Trophoblast cell (in vitro differentiated cells and primary cell): ENCODE results near the gene ACHE.
"Not testable (repeated sequence)": the region's sequence is repeated elsewhere in the genome, so short reads cannot be mapped to it uniquely, and the experiment has no call there.

ENCODE experiments used
- DNase-seq, 2 donors: peaks; one replicate each; pipeline ENCODE4 v3.0.0-alpha.2; 2016
- H2AFZ ChIP-seq: 2 replicates; pipeline ENCODE4 v1.6.1; 2013; ENCODE audit warnings: low read length, moderate library complexity, mild to moderate bottlenecking; ENCODE audit not compliant: insufficient read depth, poor library complexity
- H2AK5ac ChIP-seq: 2 replicates; pipeline ENCODE4 v1.6.1; 2013; ENCODE audit warnings: mild to moderate bottlenecking, low read length
- H2BK120ac ChIP-seq: 2 replicates; pipeline ENCODE4 v1.6.1; 2013; ENCODE audit warnings: low read length, mild to moderate bottlenecking, moderate library complexity; ENCODE audit not compliant: insufficient read depth, poor library complexity
- H2BK12ac ChIP-seq: 2 replicates; pipeline ENCODE4 v1.6.1; 2013; ENCODE audit warnings: mild to moderate bottlenecking, low read length, moderate library complexity
- H2BK5ac ChIP-seq: 2 replicates; pipeline ENCODE4 v1.6.1; 2013; ENCODE audit warnings: low read length, low read depth, moderate library complexity, mild to moderate bottlenecking; ENCODE audit not compliant: poor library complexity
- H3K14ac ChIP-seq: 2 replicates; pipeline ENCODE4 v1.6.1; 2013; ENCODE audit warnings: mild to moderate bottlenecking, low read length
- H3K18ac ChIP-seq: 2 replicates; pipeline ENCODE4 v1.6.1; 2013; ENCODE audit warnings: mild to moderate bottlenecking, low read length
- H3K23ac ChIP-seq: 2 replicates; pipeline ENCODE4 v1.6.1; 2013; ENCODE audit warnings: low read length
- H3K27ac ChIP-seq: 2 replicates; pipeline ENCODE4 v1.5.1; 2013; ENCODE audit warnings: low read depth, mild to moderate bottlenecking, inconsistent platforms, low read length, moderate library complexity
- H3K27me3 ChIP-seq: 2 replicates; pipeline ENCODE4 v1.6.1; 2013; ENCODE audit warnings: inconsistent platforms, mild to moderate bottlenecking, low read length, moderate library complexity; ENCODE audit not compliant: insufficient read depth
- H3K36me3 ChIP-seq, 2 experiments: 1 replicate in 1 of 2; 2 replicates in 1 of 2; pipeline ENCODE4 v1.6.1; 2013; ENCODE audit warnings: low read length in 2 of 2, mild to moderate bottlenecking in 2 of 2, moderate library complexity in 1 of 2; ENCODE audit not compliant: insufficient read depth in 2 of 2, control insufficient read depth in 1 of 2
- H3K4ac ChIP-seq: 2 replicates; pipeline ENCODE4 v1.6.1; 2013; ENCODE audit warnings: low read depth, mild to moderate bottlenecking, low read length, moderate library complexity
- H3K4me1 ChIP-seq, 2 experiments: 1 replicate in 1 of 2; 2 replicates in 1 of 2; pipeline ENCODE4 v1.6.1; 2013; ENCODE audit warnings: low read length in 2 of 2, mild to moderate bottlenecking in 2 of 2, moderate library complexity in 1 of 2; ENCODE audit not compliant: insufficient read depth in 2 of 2, control insufficient read depth in 1 of 2
- H3K4me2 ChIP-seq: 2 replicates; pipeline ENCODE4 v1.6.1; 2013; ENCODE audit warnings: inconsistent platforms, mild to moderate bottlenecking, low read length, moderate library complexity
- H3K4me3 ChIP-seq: 2 replicates; pipeline ENCODE4 v1.5.1; 2013; ENCODE audit warnings: mild to moderate bottlenecking, low read depth, low read length, inconsistent platforms
- H3K79me1 ChIP-seq: one replicate; pipeline ENCODE4 v1.6.1; 2013; ENCODE audit warnings: low read length
- H3K79me2 ChIP-seq: 2 replicates; pipeline ENCODE4 v1.6.1; 2013; ENCODE audit warnings: low read length, mild to moderate bottlenecking; ENCODE audit not compliant: control insufficient read depth, insufficient read depth, poor library complexity
- H3K9ac ChIP-seq: 2 replicates; pipeline ENCODE4 v1.6.1; 2013; ENCODE audit warnings: mild to moderate bottlenecking, low read length
- H3K9me3 ChIP-seq: 2 replicates; pipeline ENCODE4 v1.6.1; 2013; ENCODE audit warnings: low read depth, mild to moderate bottlenecking, control low read depth, inconsistent platforms, low read length; ENCODE audit not compliant: insufficient read depth
- H4K12ac ChIP-seq: 2 replicates; pipeline ENCODE4 v1.6.1; 2013; ENCODE audit warnings: low read depth, mild to moderate bottlenecking, low read length, moderate library complexity
- H4K8ac ChIP-seq: 2 replicates; pipeline ENCODE4 v1.6.1; 2013; ENCODE audit warnings: low read depth, mild to moderate bottlenecking, low read length, moderate library complexity
- H4K91ac ChIP-seq: one replicate; pipeline ENCODE4 v1.6.1; 2013; ENCODE audit warnings: low read depth, mild to moderate bottlenecking, low read length, moderate library complexity
- WGBS: extraction: QIAGEN DNeasy Blood & Tissue Kit; methylation state at CpG from one replicate; pipeline ENCODE4 v1.1.7; 2013; ENCODE audit warnings: missing lambda C conversion rate; ENCODE audit not compliant: insufficient read length, insufficient coverage; ENCODE audit errors: extremely low coverage; 5-methylcytosine and 5-hydroxymethylcytosine counted together

The ACHE gene

GRCh38 chr7:100914879-100915447 lies 19.3 kb upstream of the ACHE start:
- no peak overlapping the region for H3K4me3 ChIP-seq
- no peak overlapping the region for H3K14ac ChIP-seq
- H4K12ac ChIP-seq: no peak overlapping the region
- H2BK12ac ChIP-seq: no peak overlapping the region
- no peak overlapping the region for H3K4ac ChIP-seq
- no peak overlapping the region for H3K4me2 ChIP-seq
- no CpG with 5 or more reads among the region's 8 CpGs for WGBS
- H3K79me1 ChIP-seq: no peaks in the 10 kb centered on the region
- no peak overlapping the region for H2BK120ac ChIP-seq
- no peak overlapping the region for H4K8ac ChIP-seq
- no peak overlapping the region for H3K9ac ChIP-seq
- no peak overlapping the region for H3K23ac ChIP-seq
- no peaks in the 10 kb centered on the region for H3K27me3 ChIP-seq
- no peak overlapping the region for H2BK5ac ChIP-seq
- H3K4me1 ChIP-seq: peaks cover 0 to 8% of the 10 kb centered on the region in 2 experiments
- DNase-seq: no peak
- no peak overlapping the region for H3K18ac ChIP-seq
- H3K9me3 ChIP-seq: peaks cover 3% of the 10 kb centered on the region
- no peaks in the 10 kb centered on the region for H3K79me2 ChIP-seq
- no peak overlapping the region for H2AFZ ChIP-seq
- no peak overlapping the region for H2AK5ac ChIP-seq
- no peak overlapping the region for H4K91ac ChIP-seq
- H3K36me3 ChIP-seq: no peaks in the 10 kb centered on the region
- H3K27ac ChIP-seq: no peak overlapping the region

- no peak overlapping the region for H2BK5ac ChIP-seq
- H3K4me3 ChIP-seq: no peak overlapping the region
- no peaks in the 10 kb centered on the region for H3K79me2 ChIP-seq
- no peak overlapping the region for H2AFZ ChIP-seq
- no peak overlapping the region for H4K8ac ChIP-seq
- H2BK12ac ChIP-seq: no peak overlapping the region
- H3K27me3 ChIP-seq: no peaks in the 10 kb centered on the region
- H4K12ac ChIP-seq: no peak overlapping the region
- no peak overlapping the region for H3K27ac ChIP-seq
- no peak overlapping the region for H3K9ac ChIP-seq
- DNase-seq: no peak
- no peak overlapping the region for H3K14ac ChIP-seq
- no peak overlapping the region for H2BK120ac ChIP-seq
- H3K23ac ChIP-seq: no peak overlapping the region
- no peaks in the 10 kb centered on the region for H3K79me1 ChIP-seq
- H3K9me3 ChIP-seq: peaks cover 3% of the 10 kb centered on the region
- no peak overlapping the region for H3K4me2 ChIP-seq
- no CpG with 5 or more reads among the region's 15 CpGs for WGBS
- H3K4me1 ChIP-seq: peaks cover 0 to 8% of the 10 kb centered on the region in 2 experiments
- no peaks in the 10 kb centered on the region for H3K36me3 ChIP-seq
- H2AK5ac ChIP-seq: no peak overlapping the region
- no peak overlapping the region for H4K91ac ChIP-seq
- no peak overlapping the region for H3K18ac ChIP-seq
- H3K4ac ChIP-seq: no peak overlapping the region
Measured at GRCh38 chr7:100914208-100914878, 18.7 kb upstream of the ACHE start.

GRCh38 chr7:100911484-100911883 lies 15.8 kb upstream of the ACHE start:
- DNase-seq: peak; percentile 84 to 94
- Histone ChIP-seq H3K79me1 (no peaks in the 10 kb centered on the region), H3K79me2 (no peaks in the 10 kb centered on the region), H4K8ac (no peak overlapping the region), H3K18ac (no peak overlapping the region), H3K36me3 (no peaks in the 10 kb centered on the region), H3K9ac (no peak overlapping the region), H3K4me1 (no peaks in the 10 kb centered on the region), H3K23ac (no peak overlapping the region), H2AK5ac (no peak overlapping the region), H2AFZ (no peak overlapping the region), H3K4ac (no peak overlapping the region), H3K4me2 (no peak overlapping the region), H2BK5ac (no peak overlapping the region), H4K91ac (no peak overlapping the region), H3K9me3 (peaks cover 5% of the 10 kb centered on the region), H3K4me3 (no peak overlapping the region), H3K27me3 (no peaks in the 10 kb centered on the region), H2BK12ac (no peak overlapping the region), H3K14ac (no peak overlapping the region), H4K12ac (no peak overlapping the region), H3K27ac (no peak overlapping the region), H2BK120ac (no peak overlapping the region)
- WGBS: no CpG with 5 or more reads among the region's 3 CpGs

GRCh38 chr7:100910443-100910842 lies 14.8 kb upstream of the ACHE start:
- H3K27me3 ChIP-seq, H3K79me1 ChIP-seq, H3K9me3 ChIP-seq, H4K12ac ChIP-seq, H2AK5ac ChIP-seq, H4K8ac ChIP-seq, H2BK5ac ChIP-seq, H2AFZ ChIP-seq, H4K91ac ChIP-seq, H2BK12ac ChIP-seq, H3K4me2 ChIP-seq, H3K27ac ChIP-seq, H3K4me1 ChIP-seq, H3K79me2 ChIP-seq, H3K18ac ChIP-seq, H3K4me3 ChIP-seq, H3K9ac ChIP-seq, H2BK120ac ChIP-seq, H3K36me3 ChIP-seq, H3K23ac ChIP-seq, H3K4ac ChIP-seq, H3K14ac ChIP-seq: not testable (repeated sequence)
- peak; percentile 82 to 90 for DNase-seq
- no CpG with 5 or more reads among the region's 7 CpGs for WGBS
